HepG2 (cell line): ENCODE measurements around the gene FCHSD1. TPM values are rescaled to one million over a fixed set of nuclear protein-coding genes. Genes with fewer than 3 reads are reported as not detected.
A peak's percentile ranks its signal among the peaks of the same experiment; 100 is the strongest.

ENCODE experiments used
- HNRNPH1 ChIP-seq: fragments of 200-400 bp; formaldehyde crosslinking; optimal IDR thresholded peaks from 2 replicates; pipeline ENCODE3; 2017; ENCODE audit warnings: mild to moderate bottlenecking, low read depth, low read length
- KLF11 ChIP-seq: IDR thresholded peaks from 2 replicates; pipeline ENCODE4 v1.6.1; 2016; ENCODE audit warnings: missing compliant biosample characterization
- MEIS1 ChIP-seq: sonication (generic); formaldehyde crosslinking; IDR thresholded peaks from 2 replicates; pipeline ENCODE4 v1.9.0; 2021; ENCODE audit warnings: mild to moderate bottlenecking, missing genetic modification reagents, moderate library complexity, borderline replicate concordance
- MXI1 ChIP-seq: IDR thresholded peaks from 3 replicates; pipeline ENCODE4 v1.6.1; 2012; ENCODE audit warnings: low read depth, low read length, inconsistent platforms, borderline replicate concordance
- NFATC3 ChIP-seq: sonication (generic); formaldehyde crosslinking; IDR thresholded peaks from 2 replicates; pipeline ENCODE4 v1.5.1; 2020; ENCODE audit warnings: mild to moderate bottlenecking, missing genetic modification reagents
- NR2F2 ChIP-seq: IDR thresholded peaks from 2 replicates; pipeline ENCODE4 v1.6.1; 2012; ENCODE audit warnings: low read depth, inconsistent platforms, borderline replicate concordance
- POLR2AphosphoS5 ChIP-seq: IDR thresholded peaks from 2 replicates; pipeline ENCODE4 v1.6.1; 2012; ENCODE audit warnings: low read depth, low read length
- RXRB ChIP-seq: IDR thresholded peaks from 2 replicates; pipeline ENCODE4 v1.6.1; 2016; ENCODE audit warnings: borderline replicate concordance, missing genetic modification reagents, missing compliant biosample characterization
- SKI ChIP-seq: fragments of 450-650 bp; IDR thresholded peaks from one replicate; pipeline ENCODE4 v1.6.1; 2018; ENCODE audit warnings: mild to moderate bottlenecking; ENCODE audit not compliant: partially characterized antibody
- SP4 ChIP-seq: sonication (generic); formaldehyde crosslinking; IDR thresholded peaks from 2 replicates; pipeline ENCODE4 v1.8.1; 2023; ENCODE audit warnings: mild to moderate bottlenecking, missing genetic modification reagents
- TRAFD1 ChIP-seq: sonication (generic); formaldehyde crosslinking; IDR thresholded peaks from 2 replicates; pipeline ENCODE4 v1.5.1; 2020; ENCODE audit warnings: missing genetic modification reagents, mild to moderate bottlenecking, borderline replicate concordance
- USF2 ChIP-seq, 2 experiments: sonication (generic) in 1 of 2; formaldehyde crosslinking in 1 of 2; IDR thresholded peaks; 2 replicates each; pipeline versions ENCODE4 v1.5.1 to v1.6.1; 2011 to 2020; ENCODE audit warnings: borderline replicate concordance in 1 of 2, low read depth in 1 of 2, low read length in 1 of 2, mild to moderate bottlenecking in 1 of 2, missing genetic modification reagents in 1 of 2, moderate library complexity in 1 of 2
- ZBTB14 ChIP-seq: sonication (generic); formaldehyde crosslinking; IDR thresholded peaks from 2 replicates; pipeline ENCODE4 v1.4.0; 2020; ENCODE audit warnings: missing genetic modification reagents
- ZNF17 ChIP-seq: sonication (generic); formaldehyde crosslinking; IDR thresholded peaks from 2 replicates; pipeline ENCODE4 v1.5.0; 2020; ENCODE audit warnings: mild to moderate bottlenecking, missing genetic modification reagents
- ZNF333 ChIP-seq: sonication (generic); formaldehyde crosslinking; IDR thresholded peaks from 2 replicates; pipeline ENCODE4 v1.4.0; 2020; ENCODE audit warnings: mild to moderate bottlenecking, missing genetic modification reagents, borderline replicate concordance
- ZNF558 ChIP-seq: sonication (generic); formaldehyde crosslinking; IDR thresholded peaks from 2 replicates; pipeline ENCODE4 v1.9.0; 2022; ENCODE audit warnings: mild to moderate bottlenecking, missing genetic modification reagents, borderline replicate concordance
- ZNF746 ChIP-seq: sonication (generic); formaldehyde crosslinking; IDR thresholded peaks from 2 replicates; pipeline ENCODE4 v1.8.0; 2022; ENCODE audit warnings: mild to moderate bottlenecking, missing genetic modification reagents
- ZSCAN20 ChIP-seq: sonication (generic); formaldehyde crosslinking; IDR thresholded peaks from 2 replicates; pipeline ENCODE4 v1.4.0; 2020; ENCODE audit warnings: missing genetic modification reagents, mild to moderate bottlenecking, borderline replicate concordance
- polyA plus RNA-seq, 8 experiments: library from polyadenylated mRNA; depleted of rRNA in 3 of 8; stranded (reverse) in 7 of 8; unstranded in 1 of 8; fragments of >200 nt; fragmentation: Illumina TruSeq in 4 of 8; extraction: Trizol in 4 of 8; gene quantifications; 2 replicates each; pipeline versions ENCODE4 v1.2.1 to v1.2.3, GENCODE V29; 2011 to 2016; ENCODE audit warnings: low read depth in 4 of 8, missing spikeins in 1 of 8, mixed read lengths in 1 of 8; ENCODE audit not compliant: insufficient read depth in 1 of 8
- total RNA-seq, 5 experiments: library from RNA; depleted of rRNA; stranded (reverse); fragments of >200 nt; fragmentation: Illumina TruSeq; extraction: Trizol; gene quantifications; 2 replicates each; pipeline ENCODE4 v1.2.3, GENCODE V29; 2016; ENCODE audit warnings: low read depth in 1 of 5
- TF ChIP-seq, protein P1 (sequence below): IDR thresholded peaks from 2 replicates; pipeline ENCODE4 v1.6.1; 2016; ENCODE audit warnings: missing genetic modification reagents, missing compliant biosample characterization
- TF ChIP-seq, protein P2 (sequence below): sonication (generic); formaldehyde crosslinking; IDR thresholded peaks from 2 replicates; pipeline ENCODE4 v1.8.0; 2022; ENCODE audit warnings: mild to moderate bottlenecking, missing genetic modification reagents, borderline replicate concordance

The FCHSD1 gene
- total and polyA plus RNA-seq, 2 of the 13 experiments (the other 11 are each of a cell fraction or from before 2014, with no cell fraction given) = 5.5 to 15.4 TPM

DNA sequence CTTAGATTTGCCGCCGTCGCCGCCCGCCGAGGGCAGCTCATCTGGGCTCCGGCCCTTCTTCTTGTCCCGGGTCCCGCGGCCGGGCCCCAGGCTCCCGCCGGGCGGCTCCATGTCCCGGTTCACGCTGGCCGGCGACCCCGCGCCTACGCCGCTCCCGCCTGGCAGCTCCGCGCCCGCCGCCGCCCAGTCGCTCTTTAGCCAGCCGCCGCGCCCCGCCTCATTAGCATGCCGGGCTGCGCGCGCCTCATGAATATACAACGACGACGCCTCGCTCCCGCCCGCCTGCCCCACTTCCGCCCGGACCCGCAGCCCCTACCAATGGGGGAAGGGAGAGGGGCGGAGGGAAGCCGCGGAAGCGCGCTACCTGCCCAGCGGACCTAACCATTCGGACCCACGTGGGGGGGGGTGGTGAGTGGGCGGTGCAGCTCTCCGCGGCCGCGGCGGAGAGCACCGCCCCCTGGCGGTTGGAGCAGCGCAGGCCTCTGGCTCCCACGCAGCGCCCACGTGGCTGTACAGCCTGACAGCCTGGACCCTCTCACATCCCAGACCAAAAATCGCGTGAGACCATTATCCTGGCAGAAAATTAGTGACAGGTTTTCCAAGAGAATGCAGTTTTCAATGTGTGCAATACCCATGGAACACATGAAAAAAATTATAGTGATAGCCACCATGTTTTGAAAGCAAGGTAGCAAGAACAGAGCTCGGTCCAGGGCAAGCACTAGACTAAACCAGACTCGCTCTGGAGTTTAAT is 32.2 kb downstream of the FCHSD1 start, which contains the start of gene DIAPH1 (continued):
- TF ChIP-seq TRAFD1 (CRISPR knock-in tag) = no peak
- TF ChIP-seq MEIS1 (CRISPR knock-in tag) = 0 out of 2 replicates have a peak, but pooled peaks have one; percentile 57
- no peak for TF ChIP-seq ZNF558 (CRISPR knock-in tag)
- peak; percentile 99 for TF ChIP-seq MXI1
- 0 out of 2 replicates have a peak, but pooled peaks have one; percentile 63 for TF ChIP-seq NFATC3
- no peak for TF ChIP-seq ZNF17 (CRISPR knock-in tag)
- peak; percentile 93; the same call in 1 of the 2 replicates for TF ChIP-seq SP4 (CRISPR knock-in tag)
- no peak for TF ChIP-seq NR2F2
- TF ChIP-seq ZNF333 (CRISPR knock-in tag) = peak; percentile 22; the same call in 1 of the 2 replicates
- peak; percentile 85 for TF ChIP-seq SKI
- TF ChIP-seq RXRB (CRISPR knock-in tag) = peak; percentile 51; the same call in 1 of the 2 replicates
- peak; percentile 85 for TF ChIP-seq ZBTB14
- no peak; the same call in 1 of the 2 replicates for TF ChIP-seq POLR2AphosphoS5
- TF ChIP-seq HNRNPH1 = no peak
- TF ChIP-seq ZNF746 (CRISPR knock-in tag) = peak; percentile 68
- TF ChIP-seq, protein P1, sequence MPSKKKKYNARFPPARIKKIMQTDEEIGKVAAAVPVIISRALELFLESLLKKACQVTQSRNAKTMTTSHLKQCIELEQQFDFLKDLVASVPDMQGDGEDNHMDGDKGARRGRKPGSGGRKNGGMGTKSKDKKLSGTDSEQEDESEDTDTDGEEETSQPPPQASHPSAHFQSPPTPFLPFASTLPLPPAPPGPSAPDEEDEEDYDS = peak; percentile 88
- 0 out of 2 replicates have a peak, but pooled peaks have one; percentile 40 for TF ChIP-seq KLF11
- TF ChIP-seq, protein P2, sequence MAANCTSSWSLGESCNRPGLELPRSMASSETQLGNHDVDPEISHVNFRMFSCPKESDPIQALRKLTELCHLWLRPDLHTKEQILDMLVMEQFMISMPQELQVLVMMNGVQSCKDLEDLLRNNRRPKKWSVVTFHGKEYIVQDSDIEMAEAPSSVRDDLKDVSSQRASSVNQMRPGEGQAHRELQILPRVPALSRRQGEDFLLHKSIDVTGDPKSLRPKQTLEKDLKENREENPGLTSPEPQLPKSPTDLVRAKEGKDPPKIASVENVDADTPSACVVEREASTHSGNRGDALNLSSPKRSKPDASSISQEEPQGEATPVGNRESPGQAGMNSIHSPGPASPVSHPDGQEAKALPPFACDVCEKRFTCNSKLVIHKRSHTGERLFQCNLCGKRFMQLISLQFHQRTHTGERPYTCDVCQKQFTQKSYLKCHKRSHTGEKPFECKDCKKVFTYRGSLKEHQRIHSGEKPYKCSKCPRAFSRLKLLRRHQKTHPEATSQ (CRISPR knock-in tag) = peak; percentile 60; the same call in 1 of the 2 replicates
- 0 out of 2 replicates have a peak, but pooled peaks have one; percentile 31 for TF ChIP-seq ZSCAN20
- TF ChIP-seq USF2 (IDR thresholded peaks at IDR 0.05; ENCODE audit: low read depth, low read length) = peak; percentile 59
- peak; percentile 76 for TF ChIP-seq USF2 (CRISPR knock-in tag; IDR thresholded peaks at IDR 0.05; ENCODE audit: borderline replicate concordance)
